ELR (cell line): ENCODE measurements around the gene S100A10.
A peak's percentile ranks its signal among the peaks of the same experiment; 100 is the strongest.

Experiments used
- DNase-seq: peaks from one replicate; pipeline ENCODE4 v3.0.0-alpha.2; 2015; ENCODE audit warnings: low read depth

Gene S100A10

DNA sequence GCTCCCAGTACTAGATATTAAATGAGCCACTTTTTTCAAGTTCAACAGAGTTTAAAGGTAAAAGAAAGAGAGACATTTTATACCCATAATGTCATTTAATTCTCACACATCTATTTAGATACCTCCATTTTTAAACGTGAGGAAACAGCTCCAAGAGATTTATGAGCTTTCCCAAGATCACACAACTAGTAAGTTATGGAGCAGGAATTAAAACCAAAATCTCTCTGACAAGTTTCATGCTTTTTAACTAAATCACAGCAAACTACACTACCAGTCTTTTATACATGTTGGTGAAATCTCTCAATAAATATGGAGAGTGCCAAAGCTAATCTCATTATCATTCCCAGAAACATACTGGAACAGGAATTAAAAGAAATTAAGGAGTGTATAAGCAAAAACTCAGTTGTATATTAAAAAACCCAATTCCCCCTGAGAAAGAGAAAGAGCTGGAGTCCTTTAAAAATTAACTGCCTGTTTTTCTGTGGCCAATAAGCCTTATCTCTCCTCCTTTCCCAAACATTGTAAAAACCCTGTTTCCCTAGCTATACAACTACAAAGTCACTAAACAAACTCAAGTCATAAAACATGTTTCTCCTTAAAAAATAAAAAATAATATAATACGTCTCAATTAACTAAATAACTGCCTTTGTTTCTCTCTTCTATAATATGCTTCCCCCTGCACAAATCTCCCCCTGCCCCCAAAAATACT, 57.6 kb downstream of the S100A10 start:
- no peak for DNase-seq

DNA sequence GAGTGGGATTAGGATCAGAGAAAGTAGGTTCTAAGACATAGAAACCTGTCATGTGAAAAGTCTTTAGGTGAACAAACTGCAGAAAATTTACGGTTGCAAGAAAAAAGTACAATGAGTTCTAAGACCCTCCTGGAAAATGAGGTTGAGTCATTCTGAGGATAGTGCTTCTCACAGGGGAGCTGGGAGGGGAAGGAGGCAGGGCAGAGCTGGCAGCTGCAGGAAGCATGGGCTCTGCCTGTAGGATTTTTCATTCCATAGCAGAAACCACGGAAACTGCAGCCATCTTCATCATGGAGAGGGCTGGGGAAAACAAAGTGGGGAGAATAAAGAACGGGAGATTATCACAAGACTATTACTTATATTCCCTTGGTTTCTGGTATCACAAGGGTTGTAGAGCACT, 58.5 kb downstream of the S100A10 start:
- peak; percentile 52 for DNase-seq

DNA sequence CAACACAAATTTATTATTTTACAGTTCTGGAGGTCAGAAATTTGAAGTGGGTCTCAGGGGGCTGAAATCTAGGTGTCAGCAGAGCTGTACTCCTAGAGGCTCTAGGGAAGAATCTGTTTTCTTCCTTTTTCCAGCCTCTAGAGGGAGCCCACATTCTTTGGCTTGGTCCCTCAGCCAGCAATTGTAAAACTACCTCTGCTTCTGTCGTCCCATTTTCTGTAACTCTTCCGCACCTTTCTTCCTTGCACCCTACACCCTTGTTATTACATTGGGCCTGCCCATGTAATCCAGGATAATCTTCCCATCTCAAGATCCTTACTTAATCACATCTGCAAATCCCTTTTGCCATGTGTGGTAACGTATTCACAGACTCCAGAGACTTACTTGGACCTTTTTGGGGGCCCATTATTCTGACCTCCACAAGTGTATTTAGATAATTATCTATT, 59.6 kb downstream of the S100A10 start:
- peak; percentile 79 for DNase-seq
